Heart left ventricle (tissue), 16 donors: ENCODE data around the gene DPYSL4. TPM values are rescaled to one million over a fixed set of nuclear protein-coding genes. Genes with fewer than 3 reads are reported as not detected.
A peak's percentile ranks its signal among the peaks of the same experiment; 100 is the strongest.

Source experiments
- ATAC-seq, 4 donors: fragments of 200-7000 bp; cut with Tn5 transposase; one replicate each; pipeline ENCODE4 v1.9.1; 2020 to 2022; ENCODE audit warnings: moderate library complexity in 4 of 4, mild to moderate bottlenecking in 3 of 4, moderate number of reproducible peaks in 1 of 4
- DNase-seq, 5 donors: peaks; one replicate each; pipeline ENCODE4 v3.0.0-alpha.2; 2020
- H3K27ac ChIP-seq, 12 donors: fragments of 200-600 bp; sonication (generic) in 4 of 12; one replicate each; pipeline versions ENCODE4 v1.5.0 to v1.8.0; 2016 to 2022; ENCODE audit warnings: mild to moderate bottlenecking in 2 of 12
- H3K27me3 ChIP-seq, 9 donors: fragments of 200-600 bp; sonication (generic) in 2 of 9; one replicate each; pipeline versions ENCODE4 v1.5.1 to v1.8.0; 2016 to 2022; ENCODE audit warnings: mild to moderate bottlenecking in 3 of 9
- H3K36me3 ChIP-seq, 9 donors: fragments of 200-600 bp; sonication (generic) in 2 of 9; one replicate each; pipeline versions ENCODE4 v1.5.0 to v1.8.0; 2018 to 2022; ENCODE audit warnings: mild to moderate bottlenecking in 2 of 9
- H3K4me1 ChIP-seq, 12 donors: fragments of 200-600 bp; sonication (generic) in 4 of 12; one replicate each; pipeline versions ENCODE4 v1.5.0 to v1.8.0; 2016 to 2022; ENCODE audit warnings: mild to moderate bottlenecking in 3 of 12
- H3K4me3 ChIP-seq, 12 donors: fragments of 200-600 bp; sonication (generic) in 4 of 12; one replicate each; pipeline versions ENCODE4 v1.5.0 to v1.8.0; 2017 to 2022; ENCODE audit warnings: mild to moderate bottlenecking in 9 of 12, moderate library complexity in 4 of 12
- H3K9me3 ChIP-seq, 12 donors: fragments of 200-600 bp; sonication (generic) in 4 of 12; one replicate each; pipeline versions ENCODE4 v1.5.0 to v1.8.0; 2016 to 2022; ENCODE audit warnings: mild to moderate bottlenecking in 1 of 12
- POLR2A ChIP-seq, 2 donors: fragments of 450-650 bp; IDR thresholded peaks; one replicate each; pipeline ENCODE4 v1.6.1; 2017; ENCODE audit warnings: antibody characterized with exemption in 2 of 2, mild to moderate bottlenecking in 2 of 2, moderate library complexity in 2 of 2
- WGBS, 4 donors: extraction: QIAGEN DNeasy Blood & Tissue Kit in 2 of 4; methylation state at CpG; one replicate each; pipeline versions ENCODE4 v1.1.5 to v1.1.7; 2013 to 2018; 5-methylcytosine and 5-hydroxymethylcytosine counted together
- intact Hi-C, 10 donors: fragments of 100-400 bp; cut with DNase I; formaldehyde crosslinking; loops; one replicate each; pipeline versions ENCODE4 v1.11.1 to v1.14.2; 2022
- polyA plus RNA-seq, 2 donors: library from polyadenylated mRNA; stranded (reverse); fragments of 200-250 nt; gene quantifications; one replicate each; pipeline ENCODE4 v1.2.3, GENCODE V29; 2013
- total RNA-seq, 9 donors: library from RNA; depleted of rRNA in 2 of 9; stranded (reverse); fragments of >200 nt in 2 of 9; fragmentation: NEBNext Ultra II Directional in 3 of 9; extraction: Animal tissue kit (Norgen Biotek cat#: 25700) in 3 of 9; gene quantifications; one replicate each; pipeline versions ENCODE4 v1.1.0 to v1.2.4, GENCODE V29; 2016 to 2023
- TF ChIP-seq, protein P1 (sequence below), 12 donors: fragments of 200-600 bp; sonication (generic) in 4 of 12; IDR thresholded peaks; one replicate each; pipeline versions ENCODE4 v1.5.0 to v1.8.0; 2018 to 2022; ENCODE audit warnings: antibody characterized with exemption in 12 of 12, mild to moderate bottlenecking in 5 of 12
- donor health status: ischemic (EF 13 %, LVEDD 7.1; RV severe dilation, severe dysfunction).
- donor health status: healthy with polysubstance abuse.
- donor health status: DM: no; HTN: yes; CAD: no.
- donor health status: DM: no; HTN: no; CAD: no.
- donor health status: ischemic (EF 25% LVEDD 6.9; RV normal size, moderate dysfunction).
- donor health status: ischemic (EF 25% LVEDD 5.7; RV mildly dilated, moderate dysfunction).
- donor health status: healthy.
- donor health status: DM: yes; HTN: yes; CAD: no.
- donor health status: ischemic (EF 35%, LVEDD 5.7; RV mildly dilated, moderate dysfunction).
- donor health status: nonischemic (EF 11% LVEDD 7.7; RV severe dilation, severe dysfunction).
- donor health status: DM: yes; HTN: yes; CAD: no.
- donor health status: PGD.
- donor health status: ischemic (EF 29% LVEDD 5.4; RV normal size, mild dysfunction).
- donor health status: nonischemic (EF 23%, LVEDD 6.1; RV moderate dilation, normal function).

Gene DPYSL4
- total and polyA plus RNA-seq, 11 donors = 4.0 to 127 (median 33.1) TPM

DNA sequence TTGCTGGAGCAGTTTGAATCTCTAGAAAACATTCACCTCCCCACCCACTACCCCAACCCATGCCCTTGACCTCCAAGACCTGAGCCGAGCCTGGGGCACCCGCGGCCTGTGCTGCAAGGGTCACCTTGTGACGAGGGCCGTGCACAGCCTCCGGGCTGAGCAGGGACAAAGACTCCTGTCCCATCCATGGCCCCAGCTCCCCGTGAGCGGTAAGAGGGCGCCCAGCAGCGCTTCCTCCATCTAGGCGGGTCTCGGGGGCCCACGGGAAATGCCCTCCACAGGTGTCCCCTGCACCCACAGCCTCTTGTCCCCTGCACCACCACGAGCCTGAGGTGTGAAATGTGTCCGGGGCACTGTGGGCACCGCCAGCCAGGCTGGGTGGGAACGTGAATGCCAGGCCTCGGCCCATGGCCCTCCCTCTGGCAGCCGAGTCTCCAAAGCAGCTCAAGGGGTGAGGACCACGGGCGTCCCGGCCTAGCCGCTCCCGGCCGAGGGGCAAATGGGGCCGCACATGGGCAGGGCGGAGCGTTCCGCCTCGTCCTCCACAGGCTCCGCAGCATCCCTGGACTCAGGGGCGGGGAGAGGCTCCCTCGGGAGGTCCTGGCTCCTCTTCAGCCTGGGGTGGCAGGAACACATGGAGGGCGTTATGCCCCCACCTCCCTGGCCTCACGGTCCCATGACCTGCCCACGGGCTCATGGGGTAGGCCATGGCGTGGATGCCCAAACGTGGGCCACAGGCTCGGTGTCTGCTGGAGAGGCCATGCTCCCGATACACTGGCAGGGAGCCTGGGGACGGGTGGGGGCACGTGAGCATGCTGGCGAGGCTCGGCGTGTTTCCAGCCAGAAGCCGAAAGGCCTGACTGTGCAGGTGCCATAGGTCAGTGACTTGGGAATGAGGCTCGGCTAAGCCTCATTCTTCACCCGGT is 21.1 kb downstream of the DPYSL4 start:
- Histone ChIP-seq H3K4me1 (peaks cover 0 to 17% (median 1%) of the 10 kb centered on the region in 12 donors), H3K4me3 (no peak overlapping the region), H3K36me3 (peaks cover 0 to 5% (median 0%) of the 10 kb centered on the region in 9 donors), H3K27ac (peak overlapping the region in 6 of 12 donors; percentile 34 to 72 (median 70)), H3K27me3 (no peaks in the 10 kb centered on the region), H3K9me3 (peaks cover 0 to 3% (median 0%) of the 10 kb centered on the region in 12 donors)
- DNase-seq (peak in 3 of 5 donors; percentile 60 to 68 (median 66)), ATAC-seq (peak; percentile 2 to 27 (median 18))
- intact Hi-C loops = no loop called here
- TF ChIP-seq POLR2A (IDR thresholded peaks at IDR 0.05) = no peak
- TF ChIP-seq, protein P1, sequence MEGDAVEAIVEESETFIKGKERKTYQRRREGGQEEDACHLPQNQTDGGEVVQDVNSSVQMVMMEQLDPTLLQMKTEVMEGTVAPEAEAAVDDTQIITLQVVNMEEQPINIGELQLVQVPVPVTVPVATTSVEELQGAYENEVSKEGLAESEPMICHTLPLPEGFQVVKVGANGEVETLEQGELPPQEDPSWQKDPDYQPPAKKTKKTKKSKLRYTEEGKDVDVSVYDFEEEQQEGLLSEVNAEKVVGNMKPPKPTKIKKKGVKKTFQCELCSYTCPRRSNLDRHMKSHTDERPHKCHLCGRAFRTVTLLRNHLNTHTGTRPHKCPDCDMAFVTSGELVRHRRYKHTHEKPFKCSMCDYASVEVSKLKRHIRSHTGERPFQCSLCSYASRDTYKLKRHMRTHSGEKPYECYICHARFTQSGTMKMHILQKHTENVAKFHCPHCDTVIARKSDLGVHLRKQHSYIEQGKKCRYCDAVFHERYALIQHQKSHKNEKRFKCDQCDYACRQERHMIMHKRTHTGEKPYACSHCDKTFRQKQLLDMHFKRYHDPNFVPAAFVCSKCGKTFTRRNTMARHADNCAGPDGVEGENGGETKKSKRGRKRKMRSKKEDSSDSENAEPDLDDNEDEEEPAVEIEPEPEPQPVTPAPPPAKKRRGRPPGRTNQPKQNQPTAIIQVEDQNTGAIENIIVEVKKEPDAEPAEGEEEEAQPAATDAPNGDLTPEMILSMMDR (IDR thresholded peaks at IDR 0.05) = no peak
- 74 to 80% (median 76%) methylated on average over 23 to 48 of the region's 48 CpGs for WGBS, 4 donors

DNA sequence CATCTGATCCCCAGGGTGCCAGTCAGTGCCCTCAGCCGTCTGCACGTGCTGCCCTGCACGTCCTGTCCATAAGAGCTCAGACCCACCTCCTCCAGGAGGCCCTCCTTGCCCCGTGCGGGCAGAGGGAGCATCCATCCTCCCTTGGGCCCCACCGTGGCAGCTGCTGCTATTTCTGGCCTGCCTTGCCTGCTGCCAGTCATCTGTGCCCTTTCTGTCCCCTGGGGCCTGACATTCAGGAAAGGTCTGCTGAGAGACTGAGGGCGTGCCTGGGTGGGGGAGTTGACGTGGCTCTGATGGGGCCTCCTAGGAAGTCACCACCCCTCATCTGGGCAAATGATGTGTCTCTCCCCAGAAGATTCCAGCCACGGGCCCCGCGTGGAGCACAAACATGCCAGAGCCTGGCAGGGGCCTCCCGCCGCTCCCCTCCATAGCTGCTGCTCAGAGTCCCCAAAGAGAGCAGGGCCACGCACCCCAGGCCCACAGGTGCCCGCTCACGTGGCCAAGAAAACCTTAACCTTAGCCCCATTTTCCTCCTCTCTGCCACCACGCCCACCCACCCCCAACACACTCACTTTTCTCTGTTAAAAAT is 21.8 kb downstream of the DPYSL4 start:
- Histone ChIP-seq H3K4me1 (peaks cover 0 to 17% (median 1%) of the 10 kb centered on the region in 12 donors), H3K27me3 (no peaks in the 10 kb centered on the region), H3K9me3 (peaks cover 0 to 10% (median 3%) of the 10 kb centered on the region in 12 donors), H3K27ac (peak overlapping the region in 8 of 12 donors; percentile 34 to 72 (median 68)), H3K4me3 (no peak overlapping the region), H3K36me3 (no peaks in the 10 kb centered on the region)
- peak; percentile 63 to 86 (median 69) for DNase-seq
- TF ChIP-seq, protein P1 (IDR thresholded peaks at IDR 0.05) = no peak
- no peak for TF ChIP-seq POLR2A (IDR thresholded peaks at IDR 0.05)
- intact Hi-C loops = no loop called here
- ATAC-seq = peak; percentile 54 to 83 (median 76)
- 63 to 68% (median 65%) methylated on average over 11 to 17 of the region's 17 CpGs for WGBS, 4 donors

DNA sequence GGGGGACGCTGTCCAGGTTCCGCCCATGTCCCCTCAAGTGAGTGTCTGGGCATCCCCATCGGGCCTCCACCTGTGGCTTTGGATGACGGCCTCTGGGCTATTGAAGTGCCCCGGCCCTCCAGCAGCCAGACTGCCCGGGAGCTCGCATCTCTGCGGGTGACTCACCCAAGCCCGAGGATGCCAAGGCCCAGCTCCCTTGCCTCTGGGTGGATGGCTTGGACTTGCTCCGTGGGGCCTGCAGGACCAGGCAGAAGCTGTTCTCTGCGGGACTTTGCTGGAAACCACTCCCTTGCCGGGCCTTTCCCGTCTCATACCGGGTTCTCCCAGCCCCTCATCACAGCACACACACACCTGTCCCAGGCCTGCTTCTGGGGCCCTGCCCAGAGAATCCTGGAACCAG is 22.4 kb downstream of the DPYSL4 start:
- WGBS, 4 donors = 90 to 93% (median 91%) methylated on average over 14 of the region's 14 CpGs
- DNase-seq (peak in 2 of 5 donors; percentile 34 to 60), ATAC-seq (peak in 2 of 4 donors; percentile 4 to 13)
- Histone ChIP-seq H3K4me1 (peaks cover 0 to 17% (median 1%) of the 10 kb centered on the region in 12 donors), H3K4me3 (no peak overlapping the region), H3K27me3 (no peaks in the 10 kb centered on the region), H3K27ac (peak overlapping the region in 6 of 12 donors; percentile 11 to 72 (median 68)), H3K36me3 (no peaks in the 10 kb centered on the region), H3K9me3 (peaks cover 0 to 16% (median 7%) of the 10 kb centered on the region in 12 donors)
- TF ChIP-seq, protein P1 (IDR thresholded peaks at IDR 0.05) = no peak
- no peak for TF ChIP-seq POLR2A (IDR thresholded peaks at IDR 0.05)
- intact Hi-C loops = no loop called here
